ENCODE measurements around the gene TTN.

TTN gene

DNA sequence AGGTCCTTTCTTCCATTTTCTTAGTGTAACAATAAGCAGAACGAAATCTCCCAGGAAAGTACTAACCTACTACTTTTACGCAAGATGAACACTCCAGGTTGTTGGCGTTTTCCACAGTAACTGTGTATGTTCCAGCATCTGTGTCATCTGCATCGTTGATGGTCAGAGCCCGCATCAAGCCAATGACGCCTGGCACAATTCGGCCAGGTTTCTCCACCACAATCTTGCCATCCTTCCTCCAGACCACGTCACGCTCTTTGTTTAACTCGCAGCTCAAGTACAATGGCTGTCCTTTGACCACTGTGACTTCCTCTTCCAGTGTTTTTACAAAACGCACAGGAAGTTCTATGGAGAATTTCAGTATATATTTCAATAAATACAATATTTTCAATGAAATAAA, 171.3 kb downstream of the TTN start:
- no peak for DNase-seq

DNA sequence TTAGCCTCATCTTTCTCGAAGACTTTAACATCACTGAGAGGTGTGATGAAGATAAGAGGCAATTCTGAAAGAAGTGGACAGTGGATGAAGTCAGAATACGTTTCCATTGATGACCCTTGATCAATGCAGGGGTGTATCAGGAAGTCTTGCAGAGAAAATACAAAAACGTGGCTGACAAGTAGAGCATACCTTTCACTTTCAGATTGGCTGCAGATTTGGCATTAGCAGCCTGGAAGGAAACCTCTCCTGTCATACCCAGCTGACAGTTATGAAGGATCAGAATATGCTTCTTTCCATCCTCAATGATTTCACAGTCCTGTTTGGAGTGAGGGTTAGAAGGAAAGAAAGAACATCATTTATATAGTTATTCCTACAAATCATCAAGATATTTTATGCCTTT, 174.5 kb downstream of the TTN start:
- DNase-seq: no peak

DNA sequence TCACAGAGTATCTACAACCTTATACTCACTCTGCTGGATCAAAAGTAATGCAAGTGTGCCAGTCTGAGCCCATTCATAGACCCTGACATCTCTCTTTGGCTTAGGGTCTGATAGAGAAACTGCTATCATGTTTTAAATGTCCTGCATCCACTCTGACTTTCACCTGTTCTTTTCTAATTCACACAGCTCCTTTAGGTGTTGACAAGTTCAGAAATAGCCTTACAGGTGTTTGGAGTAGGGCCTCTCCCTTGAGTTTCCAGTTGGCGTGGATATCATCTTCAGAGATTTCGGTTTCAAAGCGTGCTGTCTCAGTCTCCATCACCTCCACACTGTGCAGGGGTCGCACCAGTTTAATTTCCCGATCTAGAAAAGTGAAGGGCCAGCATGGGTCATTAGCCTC, 176.6 kb downstream of the TTN start:
- DNase-seq: no peak

DNA sequence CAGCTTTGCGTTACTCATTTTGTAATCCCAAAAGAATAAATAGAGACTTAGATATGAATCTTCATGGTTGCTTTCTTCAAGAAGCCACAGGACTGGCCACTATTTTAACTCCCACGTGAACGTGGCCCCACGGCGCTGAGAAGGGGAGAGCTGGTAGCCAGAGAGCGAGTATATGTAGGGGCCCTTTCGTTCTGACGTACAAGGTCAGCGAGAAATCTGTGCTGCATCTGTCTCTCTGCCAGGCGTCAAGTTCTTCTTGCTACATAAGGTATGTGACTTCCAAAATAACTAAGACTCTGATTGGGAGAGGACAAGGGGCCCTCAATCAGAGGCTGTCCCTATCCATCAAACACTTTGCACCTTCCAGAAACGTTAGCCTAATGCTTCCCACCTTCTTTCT, 177.8 kb downstream of the TTN start:
- DNase-seq: no peak

DNA sequence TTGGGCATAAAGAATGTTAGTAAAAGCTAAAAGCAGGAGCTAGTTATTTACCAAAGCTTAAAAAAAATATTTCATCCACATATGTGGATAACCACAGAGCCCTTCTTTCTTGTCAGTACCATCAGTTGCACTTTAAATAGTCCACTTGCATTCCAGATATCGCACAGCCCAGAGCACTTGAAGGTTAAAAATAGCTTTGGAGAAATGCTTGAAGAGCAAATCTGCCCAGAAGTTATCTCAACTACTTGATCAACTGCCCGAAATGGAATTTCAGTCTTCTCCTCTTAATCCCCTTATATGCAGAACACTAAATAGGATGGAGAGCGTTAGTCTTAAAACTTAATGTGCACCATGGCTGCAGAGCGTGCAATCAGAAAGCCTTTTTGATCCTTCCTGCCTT, 178.6 kb downstream of the TTN start:
- no peak for DNase-seq

DNA sequence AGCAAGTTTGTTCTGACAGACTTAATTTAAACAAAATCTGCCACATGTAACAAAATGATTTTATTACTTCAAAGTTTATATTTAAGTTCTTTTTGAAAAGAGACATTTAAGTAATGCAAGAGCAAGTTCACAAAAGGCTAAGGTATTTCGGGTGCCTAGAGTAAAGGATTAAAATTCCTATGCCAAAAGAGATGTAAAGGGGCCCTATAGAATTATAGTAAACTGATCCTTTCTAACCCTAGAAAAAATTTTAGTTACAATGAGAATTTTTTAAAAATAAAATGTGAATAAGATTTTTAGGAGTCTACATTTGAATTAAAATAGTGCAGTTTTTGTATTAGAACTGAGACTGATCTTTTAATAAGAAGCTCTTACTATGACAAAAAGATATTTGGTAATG, 179.8 kb downstream of the TTN start:
- DNase-seq: no peak

DNA sequence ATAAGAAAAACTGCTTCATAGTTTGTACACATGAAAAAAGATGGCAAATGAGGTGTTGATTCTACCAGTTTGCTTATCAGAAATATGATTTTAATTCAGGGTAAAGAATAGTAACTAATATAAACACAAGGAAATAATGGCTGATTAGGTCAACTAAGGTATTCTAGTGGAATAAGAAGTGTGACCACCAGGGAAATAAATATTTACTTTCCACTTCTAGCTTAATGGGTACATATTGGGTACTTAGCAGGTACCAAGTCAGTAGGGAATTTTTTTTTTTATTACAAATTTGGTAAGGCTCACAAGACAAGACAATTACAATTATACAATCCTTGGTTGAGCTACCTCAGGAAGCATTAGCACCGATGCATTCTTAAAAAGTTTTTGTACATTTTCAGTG, 191.3 kb downstream of the TTN start:
- DNase-seq: no peak

DNA sequence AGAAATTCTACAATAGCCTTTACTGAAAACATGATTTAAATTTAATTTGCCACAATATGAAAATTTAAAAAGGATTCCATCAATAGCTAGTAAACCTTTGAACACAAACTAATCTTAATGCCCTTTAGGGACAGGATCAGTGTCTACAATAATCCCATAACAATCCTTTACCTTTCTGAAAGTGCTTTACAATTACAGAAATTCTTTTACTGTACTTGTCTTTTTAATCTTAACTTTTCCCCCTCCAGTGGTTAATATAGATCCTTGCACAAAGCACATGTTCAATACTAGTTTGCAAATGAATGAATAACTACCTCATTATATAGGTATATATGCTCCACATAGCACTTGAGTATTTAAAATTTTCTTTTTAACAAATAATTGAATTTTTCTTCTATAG, 204.3 kb downstream of the TTN start:
- DNase-seq: no peak

DNA sequence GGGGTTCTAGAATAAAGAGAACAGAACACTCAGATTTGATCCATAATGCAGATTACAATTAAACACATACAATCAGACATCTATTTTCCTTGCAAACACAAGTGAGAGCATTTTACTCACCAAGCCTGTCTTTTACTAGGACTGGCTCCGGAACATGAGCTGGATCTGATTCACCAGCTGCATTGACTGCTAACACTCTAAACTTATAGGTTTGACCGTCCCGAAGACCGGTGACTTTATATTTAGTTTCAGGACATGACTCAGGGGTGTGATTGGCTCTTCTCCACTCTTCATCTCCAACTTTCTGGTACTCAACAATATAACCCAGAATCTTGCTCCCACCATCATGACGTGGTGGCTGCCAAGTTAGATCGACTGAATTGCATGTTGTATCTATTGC, 214.6 kb downstream of the TTN start:
- DNase-seq: no peak

DNA sequence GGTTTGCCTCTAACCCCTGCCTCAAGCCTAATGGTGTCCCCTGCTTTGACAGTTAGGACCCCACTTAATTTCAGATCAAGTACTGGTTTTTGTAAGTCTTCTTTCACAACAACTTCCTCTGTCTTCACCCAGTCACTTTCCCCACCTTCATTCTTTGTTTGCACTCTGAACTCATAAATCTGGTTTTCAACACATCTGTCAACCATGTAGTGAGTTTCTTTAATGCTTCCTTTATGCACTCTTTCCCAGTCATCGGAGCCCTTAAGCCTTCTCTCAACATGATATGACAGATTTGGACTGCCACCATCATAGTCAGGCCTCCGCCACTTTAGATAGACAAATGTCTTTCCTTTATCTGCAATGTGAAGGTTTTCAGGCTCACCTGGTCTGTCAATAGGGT, 217.9 kb downstream of the TTN start:
- DNase-seq: no peak

DNA sequence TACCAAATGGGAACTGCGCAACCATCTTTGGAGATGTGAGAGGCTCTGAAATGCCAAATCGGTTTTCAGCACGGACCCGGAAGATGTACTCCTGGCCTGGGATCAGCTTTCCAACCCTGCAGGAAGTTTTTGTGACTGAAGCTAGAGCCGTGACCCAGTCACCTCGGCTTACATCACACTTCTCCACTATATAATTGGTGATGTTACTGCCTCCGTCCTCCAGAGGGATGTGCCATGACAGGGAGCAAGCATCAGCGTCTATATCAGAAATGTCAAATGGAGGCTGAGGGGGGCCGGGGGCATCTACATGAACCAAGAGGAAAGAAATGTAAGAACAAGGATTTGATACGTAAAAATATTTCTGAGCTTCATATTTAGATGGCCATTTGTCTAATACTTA, 222.6 kb downstream of the TTN start:
- no peak for DNase-seq

DNA sequence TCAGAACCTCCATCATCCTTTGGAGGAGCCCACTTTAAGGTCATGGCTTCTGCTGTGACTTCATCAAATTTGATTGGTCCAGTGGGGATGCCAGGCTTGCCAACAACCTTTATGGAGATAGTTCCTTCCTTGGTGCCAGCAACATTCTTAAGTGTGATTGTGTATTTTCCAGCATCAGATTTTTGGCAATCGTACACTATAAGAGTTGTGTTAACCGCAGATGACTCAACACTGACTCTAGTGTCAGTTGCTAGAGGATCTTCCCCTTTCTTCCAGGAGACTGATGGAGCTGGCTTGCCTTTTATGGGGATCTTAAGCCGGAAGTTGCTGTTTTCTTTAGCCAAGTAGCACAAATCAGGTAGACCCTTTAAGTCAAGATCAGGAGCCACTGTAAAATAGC, 228.2 kb downstream of the TTN start:
- DNase-seq: no peak

DNA sequence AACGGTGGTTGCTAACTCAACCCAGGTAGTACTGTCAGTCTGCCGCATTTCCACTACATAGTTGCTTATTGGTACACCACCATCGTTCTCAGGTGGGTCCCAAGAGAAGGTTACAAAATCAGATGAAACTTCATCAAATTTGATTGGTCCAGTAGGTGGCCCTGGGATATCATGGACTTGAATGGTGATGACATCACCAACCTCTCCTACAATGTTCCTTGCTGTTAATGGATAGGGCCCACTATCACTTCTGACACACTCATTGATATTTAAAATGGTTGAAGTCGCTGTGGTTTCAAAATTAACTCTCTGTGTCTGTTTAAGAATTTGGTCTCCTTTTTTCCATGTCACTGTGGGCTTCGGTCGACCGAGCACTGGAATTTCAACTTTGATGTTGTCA, 232.4 kb downstream of the TTN start:
- DNase-seq: no peak

DNA sequence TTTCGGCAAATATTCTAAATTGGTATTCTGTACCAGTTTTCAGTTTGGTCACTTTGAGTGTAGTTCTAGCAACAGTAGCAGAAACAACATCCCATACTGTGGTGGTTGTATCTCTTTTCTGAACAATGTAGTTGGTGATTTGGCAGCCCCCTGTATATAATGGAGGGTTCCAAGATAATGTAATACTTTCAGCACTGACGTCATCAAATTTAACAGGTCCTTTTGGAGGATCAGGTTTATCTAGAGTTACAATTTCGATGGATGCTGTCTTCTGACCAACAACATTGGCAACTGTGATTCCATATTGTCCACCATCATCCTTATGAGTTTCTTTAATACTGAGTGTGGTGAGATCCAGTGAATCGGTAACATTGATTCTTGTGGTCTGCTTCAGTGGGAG, 239.0 kb downstream of the TTN start:
- no peak for DNase-seq

DNA sequence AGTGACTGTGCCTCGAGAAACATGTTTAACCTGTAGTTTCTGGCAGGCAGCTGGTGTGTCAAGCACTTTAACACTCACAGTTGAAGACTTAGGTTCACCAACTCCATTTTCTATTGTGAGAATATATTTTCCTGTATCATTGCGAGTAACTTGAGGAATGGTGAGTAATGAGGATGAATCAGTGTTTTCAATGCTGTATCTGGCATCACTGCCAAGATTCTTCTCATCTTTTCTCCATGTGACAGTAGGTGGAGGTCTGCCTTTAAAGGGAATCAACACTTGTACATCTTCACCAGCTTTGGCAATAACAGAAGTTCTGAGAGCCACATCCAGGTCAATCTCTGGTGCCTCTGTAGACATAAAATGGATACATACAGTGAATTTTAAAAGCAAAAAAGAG, 254.2 kb downstream of the TTN start:
- no peak for DNase-seq

DNA sequence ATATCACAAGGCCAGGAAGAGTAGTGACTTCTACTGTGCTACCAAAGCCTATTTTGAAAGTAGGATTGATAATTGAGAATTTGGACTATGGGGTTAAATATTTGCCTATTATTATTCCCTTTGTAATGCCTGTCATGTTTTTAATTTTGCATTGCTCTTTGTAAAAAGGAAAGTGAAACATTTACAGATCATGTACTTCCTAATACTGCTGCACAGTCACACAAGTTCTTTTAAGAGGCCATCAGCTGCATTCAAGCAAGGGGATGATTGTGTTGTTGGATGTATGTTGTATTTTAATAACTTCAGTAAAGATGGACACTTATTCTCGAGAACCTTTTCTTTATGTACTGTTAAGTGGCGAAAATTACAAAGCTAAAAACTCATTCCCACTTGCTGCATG, 256.9 kb downstream of the TTN start:
- DNase-seq: no peak

DNA sequence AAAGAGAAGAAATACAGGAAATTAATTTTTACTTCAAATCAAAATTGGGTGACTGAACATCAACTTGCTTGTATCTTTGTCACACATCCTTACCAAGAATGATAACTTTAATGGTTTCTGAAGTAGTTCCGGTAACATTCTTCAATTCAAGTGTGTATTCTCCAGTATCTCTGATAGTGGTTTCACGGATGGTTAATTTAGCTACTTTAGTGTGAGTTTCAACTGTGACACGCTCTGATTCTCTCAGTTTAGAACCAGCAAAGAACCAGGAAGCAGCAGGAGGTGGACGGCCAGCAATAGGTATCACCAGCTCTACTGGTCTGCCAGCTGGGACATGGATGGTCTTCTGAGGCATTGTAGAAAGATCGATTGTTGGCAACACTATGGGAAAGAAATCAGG, 264.7 kb downstream of the TTN start:
- DNase-seq: no peak

DNA sequence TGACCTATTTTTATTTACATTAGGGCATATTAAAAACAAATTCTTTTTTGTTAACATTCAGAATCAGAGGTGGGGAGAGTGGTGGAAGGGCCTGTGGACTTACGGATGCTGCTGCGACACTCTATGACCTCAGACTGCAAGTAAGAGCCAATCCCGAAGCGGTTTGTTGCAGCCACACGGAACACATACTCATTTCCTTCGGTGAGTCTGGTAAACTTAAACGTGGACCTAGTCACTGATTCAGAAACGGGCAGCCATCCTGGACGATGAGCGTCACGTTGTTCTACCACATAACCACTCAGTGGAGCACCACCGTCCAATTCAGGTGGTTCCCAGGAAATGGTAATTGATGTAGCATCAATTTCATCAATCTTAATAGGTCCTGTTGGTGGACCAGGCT, 265.1 kb downstream of the TTN start:
- no peak for DNase-seq

DNA sequence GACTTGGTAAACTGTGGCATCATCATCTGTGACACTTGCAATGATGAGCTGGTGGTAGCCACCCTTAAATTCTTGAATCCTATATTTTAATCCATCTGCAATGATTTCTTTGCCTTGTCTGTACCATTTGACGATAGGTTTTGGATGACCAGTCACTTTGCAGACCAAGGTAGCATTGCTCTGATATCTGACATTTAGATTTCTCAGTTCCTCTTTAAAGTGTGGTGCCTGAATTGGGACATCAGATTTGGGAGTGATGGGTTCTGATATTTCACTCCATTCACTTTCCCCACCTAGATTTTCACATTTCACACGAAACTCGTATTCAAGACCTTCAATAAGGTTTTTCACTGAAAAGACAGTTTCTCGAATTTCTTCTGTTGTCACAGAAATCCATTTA, 271.2 kb downstream of the TTN start:
- no peak for DNase-seq

DNA sequence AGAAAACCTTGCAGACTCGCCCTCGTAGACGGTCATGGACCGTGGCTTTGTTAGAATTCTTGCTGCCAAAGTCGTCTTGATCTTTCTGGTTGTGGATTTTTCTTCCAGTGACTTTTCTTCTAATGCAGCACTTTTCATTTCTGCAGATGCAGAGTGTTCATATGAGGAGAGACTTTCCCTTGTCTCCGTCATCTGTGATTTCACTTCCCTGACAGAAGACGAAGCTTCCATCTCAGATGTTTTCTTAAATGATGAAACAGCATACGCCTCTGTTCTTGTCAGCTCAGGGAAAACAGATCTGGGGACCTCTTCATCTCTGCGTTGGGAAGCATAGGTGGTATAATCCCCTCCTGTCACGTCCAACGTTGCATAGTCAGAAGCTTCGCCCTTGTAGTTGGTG, 276.1 kb downstream of the TTN start:
- DNase-seq: no peak

DNA sequence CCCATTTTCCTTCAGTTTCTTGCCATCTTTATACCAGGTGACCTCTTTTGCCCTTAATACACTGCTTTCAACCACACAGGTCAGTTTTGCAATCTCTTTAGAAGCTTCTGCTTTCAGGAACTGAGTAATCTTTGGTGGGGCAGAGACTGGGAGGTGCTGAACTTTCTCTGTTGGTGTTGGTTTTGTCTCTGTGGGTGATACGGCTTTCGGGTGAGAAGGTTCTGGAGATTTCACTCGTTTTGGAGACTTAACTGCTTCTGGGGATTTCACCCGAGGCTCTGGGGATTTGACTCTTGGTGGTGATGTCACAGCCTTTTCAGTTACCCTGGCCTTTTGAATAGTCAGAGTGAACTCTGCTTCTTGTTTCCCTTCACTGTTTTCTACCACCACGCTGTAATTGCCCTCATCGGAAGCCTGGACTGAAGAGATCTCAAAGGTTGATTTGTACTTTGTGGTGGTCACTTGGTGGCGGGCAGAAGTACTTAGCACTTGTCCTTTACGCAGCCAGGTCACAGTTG, 276.5 kb downstream of the TTN start:
- DNase-seq: no peak

DNA sequence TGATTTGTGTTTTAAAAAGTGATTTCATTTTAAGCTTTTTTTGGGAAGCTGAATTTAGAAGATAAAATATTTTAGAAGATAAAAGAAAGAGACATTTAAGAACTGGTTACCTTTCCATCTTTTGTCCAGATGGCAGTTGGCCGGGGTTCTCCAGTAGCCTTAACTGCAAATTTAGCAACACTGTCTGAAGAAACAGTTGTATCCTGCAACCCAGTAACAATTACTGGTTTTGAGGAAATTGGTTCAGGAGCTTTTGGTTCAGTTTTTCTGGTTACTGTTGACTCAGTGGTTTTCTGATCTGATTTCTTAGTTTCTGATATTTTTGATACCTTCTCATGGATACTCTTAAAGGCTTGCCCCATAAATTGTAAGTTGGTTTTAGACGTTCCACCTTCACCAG, 277.1 kb downstream of the TTN start:
- no peak for DNase-seq

DNA sequence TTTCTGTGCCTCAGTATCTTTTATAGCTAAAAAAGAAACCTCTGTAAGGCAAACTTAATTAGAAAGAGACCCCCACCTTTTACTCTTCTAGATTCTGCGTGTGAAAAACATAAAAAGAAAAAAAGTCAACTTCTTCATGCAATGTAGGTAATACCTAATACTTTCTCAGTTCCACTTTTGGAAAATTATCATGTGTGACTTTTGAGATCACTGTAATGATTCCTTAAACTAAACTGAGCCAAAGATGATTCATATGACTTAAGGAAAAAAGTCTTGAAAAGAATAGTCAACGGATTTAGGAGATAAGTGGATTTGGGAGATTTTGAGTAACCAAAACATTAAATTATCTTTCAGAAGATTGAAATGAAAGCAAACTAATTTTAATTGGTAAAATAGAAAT, 278.0 kb downstream of the TTN start:
- DNase-seq: no peak

DNA sequence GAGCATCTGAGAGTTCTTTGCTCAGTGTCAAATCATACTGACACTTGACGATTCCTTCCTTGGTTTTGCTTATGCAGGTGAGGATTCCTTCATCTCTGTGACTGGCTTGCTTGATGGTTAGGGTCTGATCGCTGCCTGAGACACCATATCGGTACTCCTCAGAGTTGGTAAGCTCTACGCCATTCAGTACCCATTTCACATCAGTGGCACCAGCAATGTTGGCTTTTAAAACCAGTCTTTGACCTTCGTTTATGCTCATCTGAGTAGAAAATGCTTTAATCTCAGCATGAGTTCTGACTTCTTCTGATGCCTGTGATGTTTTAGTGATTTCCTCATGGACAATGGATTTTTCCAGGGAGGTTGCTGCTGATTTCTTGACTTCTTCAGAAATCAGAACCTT, 278.6 kb downstream of the TTN start:
- DNase-seq: no peak

DNA sequence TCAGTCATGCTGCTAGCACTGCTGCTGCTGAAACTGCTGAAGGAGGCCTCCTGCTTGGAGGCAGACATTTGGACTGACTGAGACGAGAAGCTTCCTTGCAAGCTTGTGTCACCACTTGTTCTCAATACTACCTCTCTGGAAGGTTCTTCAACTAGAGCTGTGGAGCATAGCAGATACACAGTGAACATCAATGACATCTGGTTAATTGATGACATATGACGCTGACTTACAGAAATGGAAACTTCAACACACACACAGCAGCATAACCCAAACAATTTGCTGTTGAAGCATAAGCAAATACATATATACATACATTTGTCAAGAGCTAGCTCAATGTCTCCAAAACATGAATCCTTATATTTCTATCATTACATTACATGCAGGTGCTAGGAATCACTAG, 279.6 kb downstream of the TTN start:
- no peak for DNase-seq

DNA sequence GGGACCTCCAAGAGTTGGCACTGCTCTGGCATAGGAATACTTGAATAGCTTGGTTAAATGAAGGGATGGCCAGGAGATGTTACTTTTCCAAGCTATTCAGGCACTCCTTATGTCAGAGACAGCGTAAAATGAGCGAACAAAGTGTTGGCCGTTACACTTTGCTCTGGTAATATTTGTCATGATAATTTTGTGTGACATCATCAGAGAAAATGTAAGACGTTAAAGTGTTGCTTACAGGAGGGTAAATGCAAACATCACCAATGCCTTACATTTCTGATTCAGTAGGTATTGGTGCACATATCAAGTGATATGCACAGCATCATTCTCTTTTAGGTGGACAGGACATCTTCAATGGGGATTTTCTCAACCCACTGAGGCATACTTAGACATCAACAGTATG, 281.0 kb downstream of the TTN start:
- no peak for DNase-seq
